GM12864 (cell line): Measurements from ENCODE around the gene NIPAL3.

Source experiments
- DNase-seq: peaks from one replicate; pipeline ENCODE4 v3.0.0-alpha.2; 2011; ENCODE audit warnings: low read depth
- H3K4me3 ChIP-seq: 2 replicates; pipeline ENCODE4 v1.5.1; 2011; ENCODE audit warnings: mild to moderate bottlenecking, low read depth, low read length, control low read depth
- TF ChIP-seq, protein P1 (sequence below): IDR thresholded peaks from 2 replicates; pipeline ENCODE4 v1.5.1; 2011; ENCODE audit warnings: low read depth, mild to moderate bottlenecking, moderate library complexity, low read length, control low read depth, inconsistent platforms; ENCODE audit errors: missing control alignments

The NIPAL3 gene

DNA sequence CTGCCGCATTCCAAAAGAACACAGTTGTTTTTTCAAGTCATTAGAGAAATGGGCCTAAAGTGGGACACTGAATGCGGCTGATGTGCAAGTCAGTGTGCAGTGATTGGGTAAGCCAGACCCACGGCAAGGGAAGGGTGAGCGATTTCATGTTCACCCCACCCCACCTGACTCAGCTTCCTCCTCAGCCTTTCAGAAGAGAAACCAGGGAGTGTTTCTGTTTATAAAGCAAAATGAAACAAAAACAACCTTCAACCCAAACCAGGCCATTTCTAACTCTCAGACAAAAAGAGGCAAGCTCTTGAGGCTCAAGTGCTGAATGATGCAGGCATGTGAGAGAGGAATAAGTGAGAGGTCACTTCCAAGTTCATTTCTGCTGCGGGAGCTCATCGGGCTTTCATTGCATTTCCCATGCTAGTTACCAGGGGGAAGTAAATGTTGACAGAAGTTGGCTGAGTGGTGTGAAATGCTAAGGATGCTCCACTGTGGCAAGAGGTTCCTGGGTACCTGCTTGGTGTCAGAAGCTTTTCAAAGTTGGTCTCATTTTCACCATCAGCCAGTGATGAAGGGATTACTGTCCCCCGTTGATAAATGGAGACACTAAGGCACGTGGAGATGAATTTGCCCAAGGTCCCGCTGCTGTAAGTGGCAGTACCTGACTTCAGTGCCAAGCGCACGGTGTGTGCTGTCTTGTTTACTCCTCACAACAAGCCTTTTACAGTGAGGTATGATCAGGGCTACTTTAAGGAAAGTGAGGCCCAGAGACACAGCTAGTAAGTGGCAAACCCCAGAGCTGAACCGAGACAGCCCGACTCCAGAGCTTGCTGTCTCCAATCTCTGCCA is 31.1 kb upstream of the NIPAL3 start:
- DNase-seq, result peak; percentile 62
- no peak overlapping the region for H3K4me3 ChIP-seq
- TF ChIP-seq, protein P1, sequence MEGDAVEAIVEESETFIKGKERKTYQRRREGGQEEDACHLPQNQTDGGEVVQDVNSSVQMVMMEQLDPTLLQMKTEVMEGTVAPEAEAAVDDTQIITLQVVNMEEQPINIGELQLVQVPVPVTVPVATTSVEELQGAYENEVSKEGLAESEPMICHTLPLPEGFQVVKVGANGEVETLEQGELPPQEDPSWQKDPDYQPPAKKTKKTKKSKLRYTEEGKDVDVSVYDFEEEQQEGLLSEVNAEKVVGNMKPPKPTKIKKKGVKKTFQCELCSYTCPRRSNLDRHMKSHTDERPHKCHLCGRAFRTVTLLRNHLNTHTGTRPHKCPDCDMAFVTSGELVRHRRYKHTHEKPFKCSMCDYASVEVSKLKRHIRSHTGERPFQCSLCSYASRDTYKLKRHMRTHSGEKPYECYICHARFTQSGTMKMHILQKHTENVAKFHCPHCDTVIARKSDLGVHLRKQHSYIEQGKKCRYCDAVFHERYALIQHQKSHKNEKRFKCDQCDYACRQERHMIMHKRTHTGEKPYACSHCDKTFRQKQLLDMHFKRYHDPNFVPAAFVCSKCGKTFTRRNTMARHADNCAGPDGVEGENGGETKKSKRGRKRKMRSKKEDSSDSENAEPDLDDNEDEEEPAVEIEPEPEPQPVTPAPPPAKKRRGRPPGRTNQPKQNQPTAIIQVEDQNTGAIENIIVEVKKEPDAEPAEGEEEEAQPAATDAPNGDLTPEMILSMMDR, result no peak

DNA sequence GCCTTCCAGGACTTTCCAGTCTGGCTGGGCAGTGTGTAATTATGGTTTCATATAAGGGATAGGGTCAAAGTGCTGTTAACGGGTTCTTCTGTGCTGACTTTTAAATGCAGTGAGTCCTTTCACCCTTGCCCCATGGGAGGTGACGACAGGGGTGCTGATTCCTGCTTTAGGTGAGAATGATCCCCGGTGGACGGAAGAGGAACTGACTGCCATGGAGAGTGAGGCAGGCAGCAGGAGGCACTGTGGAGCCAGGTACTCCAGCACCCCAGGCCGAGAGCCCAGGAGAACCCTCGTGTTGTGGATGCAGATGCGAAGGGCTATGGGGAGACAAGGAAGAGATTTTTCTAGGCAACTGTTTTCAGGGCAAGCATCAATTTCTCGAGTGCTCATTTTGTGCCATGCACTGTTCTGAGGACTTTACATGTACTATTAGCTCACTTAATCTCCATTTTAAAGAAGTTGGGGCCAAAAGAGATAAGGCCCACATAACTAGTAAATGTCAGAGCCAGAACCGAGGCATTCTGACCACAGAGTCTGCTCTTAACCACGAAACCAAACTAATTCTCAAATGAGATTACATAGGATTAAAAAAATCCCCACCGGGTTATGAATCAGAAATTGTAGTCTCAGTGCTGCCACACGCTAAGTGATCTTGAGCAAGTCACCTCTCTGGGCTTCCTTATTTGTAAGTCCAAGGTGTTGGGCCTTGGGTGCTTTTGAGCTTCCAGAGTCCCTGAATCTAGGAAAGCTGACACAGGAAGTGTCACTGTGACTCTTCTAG is 30.3 kb upstream of the NIPAL3 start:
- no peak overlapping the region for H3K4me3 ChIP-seq
- no peak for DNase-seq
- TF ChIP-seq, protein P1, result peak; percentile 77

DNA sequence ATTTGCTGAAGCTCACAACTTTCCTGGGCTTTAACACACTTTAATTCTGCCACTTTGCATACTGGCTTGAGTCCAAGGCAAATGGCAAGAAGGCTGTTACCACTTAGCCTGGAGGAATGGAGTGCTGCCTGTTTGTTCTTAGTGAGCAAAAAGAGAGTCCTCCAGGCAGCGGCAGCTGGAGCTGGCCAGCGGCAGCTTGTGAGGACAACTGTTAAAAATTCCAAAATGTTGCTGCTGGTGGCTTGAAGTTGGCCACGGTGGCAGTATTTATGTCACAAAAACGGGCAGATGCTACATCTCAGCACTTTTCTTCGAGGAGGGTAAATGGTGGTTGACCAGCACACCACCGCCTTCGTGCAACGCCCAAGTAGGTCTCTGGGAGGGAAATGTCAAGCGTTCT is 29.4 kb upstream of the NIPAL3 start:
- TF ChIP-seq, protein P1, result no peak

DNA sequence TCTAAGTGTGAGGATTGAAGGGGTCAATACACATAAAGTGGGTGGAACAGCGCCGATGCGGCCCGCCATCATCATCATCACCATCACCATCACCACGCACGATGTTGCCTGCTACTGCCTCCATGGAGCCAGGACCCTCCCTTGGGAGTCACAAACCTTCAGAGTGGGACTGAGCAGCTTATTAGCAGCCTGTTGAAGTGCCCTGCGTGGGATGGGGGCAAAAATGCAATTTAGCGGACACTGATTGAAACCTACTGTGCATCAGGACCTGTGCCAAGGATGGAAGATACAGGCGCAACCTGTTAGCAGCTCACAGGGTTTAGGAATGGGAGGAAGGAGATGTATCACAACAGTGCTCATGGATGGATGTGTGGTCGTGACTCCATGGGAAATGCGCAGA is 28.7 kb upstream of the NIPAL3 start:
- H3K4me3 ChIP-seq, result no peak overlapping the region
- DNase-seq, result no peak
- TF ChIP-seq, protein P1, result no peak

More for the DNA sequence above, 29.4 kb upstream of the NIPAL3 start:
- DNase-seq, result no peak
- H3K4me3 ChIP-seq, result no peak overlapping the region

DNA sequence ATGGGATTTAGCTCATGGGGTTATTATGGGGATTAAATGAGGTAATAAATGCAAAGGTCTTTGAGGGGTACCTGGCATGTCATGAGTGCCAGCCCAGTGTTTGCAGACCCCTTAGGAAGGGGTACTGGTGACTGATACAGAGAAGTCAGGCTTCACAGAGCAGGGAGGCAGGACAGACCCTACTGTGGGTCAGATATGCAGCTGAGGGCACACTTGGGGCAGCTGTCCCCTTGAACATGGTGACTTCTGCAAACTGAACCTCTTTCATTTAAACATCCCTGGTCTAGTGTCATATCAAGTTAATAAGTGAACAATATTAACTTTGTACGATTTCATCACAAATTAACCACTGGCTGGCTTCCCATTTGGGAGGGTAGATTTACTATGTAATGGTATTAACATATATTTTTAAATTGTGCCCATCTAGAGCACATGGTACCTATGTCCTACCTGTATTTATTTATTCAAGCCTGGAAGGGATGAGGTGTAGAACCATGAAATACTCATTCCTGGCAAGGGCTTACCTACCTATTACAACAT is 27.9 kb upstream of the NIPAL3 start:
- H3K4me3 ChIP-seq, result no peak overlapping the region
- TF ChIP-seq, protein P1, result no peak

DNA sequence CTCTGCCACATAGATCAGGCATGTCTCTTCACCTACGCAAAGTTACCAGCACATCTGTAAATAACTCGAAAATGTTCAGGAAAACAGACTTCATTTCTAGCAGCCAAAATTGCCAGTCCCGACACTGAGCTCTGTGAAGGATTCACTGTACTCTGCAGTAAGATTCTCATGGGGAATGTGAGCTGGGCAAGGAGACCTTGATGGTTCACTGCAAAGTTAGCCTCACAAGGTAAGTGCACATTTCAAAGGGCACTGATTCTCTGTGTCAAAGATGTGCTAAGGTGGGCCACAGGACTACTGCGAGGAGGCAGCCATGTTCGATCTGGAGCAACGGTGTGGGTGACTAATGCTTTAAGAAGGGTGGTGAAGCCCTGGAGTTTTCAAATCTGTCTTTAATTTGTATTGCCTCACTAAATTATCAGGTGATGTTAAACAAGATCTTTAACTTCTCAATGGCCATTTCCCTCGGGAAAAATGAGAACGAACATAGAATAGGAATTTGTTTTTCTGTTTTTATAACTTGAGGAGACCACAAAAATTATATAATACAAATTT is 27.2 kb upstream of the NIPAL3 start:
- no peak overlapping the region for H3K4me3 ChIP-seq
- TF ChIP-seq, protein P1, result no peak
- no peak for DNase-seq

More for the DNA sequence above, 27.9 kb upstream of the NIPAL3 start:
- DNase-seq, result no peak
